GM19452 (cell line): ENCODE measurements around the gene FNDC11.

Source experiments
- ATAC-seq: cut with Tn5 transposase; IDR thresholded peaks from one replicate; pipeline ENCODE4 v1.9.1; 2021; ENCODE audit not compliant: unreplicated experiment

The FNDC11 gene

GRCh38 chr20:63578224-63579016, 24.5 kb downstream of the FNDC11 start:
- no peak for ATAC-seq

GRCh38 chr20:63579017-63579694, 25.2 kb downstream of the FNDC11 start:
- no peak for ATAC-seq

DNA sequence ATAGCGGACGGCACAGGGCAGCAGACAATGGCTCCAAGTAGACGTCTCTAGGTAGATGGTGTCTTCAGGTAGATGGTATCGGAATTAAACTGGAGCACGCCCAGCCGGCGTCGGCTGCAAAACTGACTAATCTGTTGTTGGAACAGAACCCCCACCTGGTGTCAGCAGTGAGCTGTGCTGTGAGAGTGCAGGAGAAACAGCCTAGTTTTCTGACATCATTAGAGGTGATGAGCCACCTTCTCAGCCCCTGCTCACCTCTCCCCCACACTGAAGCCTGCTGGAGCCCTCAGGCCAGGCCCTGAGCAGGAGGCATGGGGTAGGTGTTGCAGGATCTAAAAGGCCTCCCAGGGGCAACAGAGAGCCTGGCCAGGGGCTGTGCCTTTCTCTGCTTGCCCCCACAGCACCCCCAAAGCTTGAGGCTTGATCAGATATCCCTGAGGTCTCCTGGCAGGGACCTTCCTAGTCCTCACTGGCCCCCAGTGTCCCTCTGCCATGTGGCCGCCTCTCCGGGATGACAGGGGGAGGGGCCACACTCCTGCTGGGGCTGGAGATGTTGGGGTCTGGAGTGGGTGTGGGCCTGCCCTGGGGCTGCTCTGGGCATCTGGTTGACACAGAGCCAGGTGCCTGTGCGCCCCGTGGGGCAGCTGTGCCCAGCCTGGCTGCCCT, 27.0 kb downstream of the FNDC11 start:
- no peak for ATAC-seq

- no peak for ATAC-seq
These were observed 28.6 kb downstream of the FNDC11 start for GRCh38 chr20:63582382-63583063.

DNA sequence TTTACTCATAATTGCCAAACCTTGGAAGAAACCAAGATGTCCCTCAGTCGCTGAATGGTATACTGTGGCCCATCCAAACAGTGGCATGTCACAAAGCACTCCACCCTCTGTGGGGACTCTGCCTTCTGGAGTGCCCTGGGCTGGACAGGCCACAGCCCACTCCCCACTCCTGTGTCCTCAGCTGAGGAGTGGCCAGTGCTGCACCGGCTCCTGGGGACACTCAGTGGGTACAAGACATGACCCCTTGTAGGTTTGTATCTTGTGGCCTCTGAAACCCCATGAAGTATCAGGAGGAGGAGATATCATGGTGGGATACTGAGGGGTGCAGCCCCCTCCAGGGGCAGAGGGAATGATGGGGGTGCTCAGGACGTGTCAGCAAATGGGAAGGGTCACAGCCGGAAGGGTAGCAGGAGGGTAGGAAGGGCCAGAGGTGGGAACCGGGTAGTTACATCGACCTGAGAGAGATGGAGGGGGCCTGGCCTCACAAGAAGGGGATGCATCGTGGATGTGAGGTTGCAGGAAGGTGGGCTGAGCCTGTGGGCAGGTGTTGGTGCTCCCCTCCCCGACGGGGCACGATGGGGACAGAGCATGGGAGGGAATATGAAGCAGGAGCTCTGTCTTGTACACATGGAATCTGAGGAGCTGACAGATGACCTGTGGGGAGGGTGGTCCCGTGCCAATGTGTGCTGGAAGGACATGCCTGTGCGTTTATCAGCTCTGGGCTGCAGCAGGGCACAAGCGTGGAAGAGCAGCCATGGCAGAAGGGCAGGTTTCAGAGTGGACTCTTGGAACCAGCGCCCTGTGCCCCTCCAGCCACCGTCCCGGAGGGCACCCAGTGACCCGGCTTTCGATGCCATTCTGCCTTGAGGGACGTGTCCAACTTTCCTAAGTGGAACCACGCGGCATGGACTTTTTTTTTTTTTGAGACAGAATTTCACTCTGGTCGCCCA, 31.9 kb downstream of the FNDC11 start:
- no peak for ATAC-seq

GRCh38 chr20:63586797-63587196, 32.8 kb downstream of the FNDC11 start:
- ATAC-seq = no peak

GRCh38 chr20:63587256-63587655, 33.3 kb downstream of the FNDC11 start:
- no peak for ATAC-seq

DNA sequence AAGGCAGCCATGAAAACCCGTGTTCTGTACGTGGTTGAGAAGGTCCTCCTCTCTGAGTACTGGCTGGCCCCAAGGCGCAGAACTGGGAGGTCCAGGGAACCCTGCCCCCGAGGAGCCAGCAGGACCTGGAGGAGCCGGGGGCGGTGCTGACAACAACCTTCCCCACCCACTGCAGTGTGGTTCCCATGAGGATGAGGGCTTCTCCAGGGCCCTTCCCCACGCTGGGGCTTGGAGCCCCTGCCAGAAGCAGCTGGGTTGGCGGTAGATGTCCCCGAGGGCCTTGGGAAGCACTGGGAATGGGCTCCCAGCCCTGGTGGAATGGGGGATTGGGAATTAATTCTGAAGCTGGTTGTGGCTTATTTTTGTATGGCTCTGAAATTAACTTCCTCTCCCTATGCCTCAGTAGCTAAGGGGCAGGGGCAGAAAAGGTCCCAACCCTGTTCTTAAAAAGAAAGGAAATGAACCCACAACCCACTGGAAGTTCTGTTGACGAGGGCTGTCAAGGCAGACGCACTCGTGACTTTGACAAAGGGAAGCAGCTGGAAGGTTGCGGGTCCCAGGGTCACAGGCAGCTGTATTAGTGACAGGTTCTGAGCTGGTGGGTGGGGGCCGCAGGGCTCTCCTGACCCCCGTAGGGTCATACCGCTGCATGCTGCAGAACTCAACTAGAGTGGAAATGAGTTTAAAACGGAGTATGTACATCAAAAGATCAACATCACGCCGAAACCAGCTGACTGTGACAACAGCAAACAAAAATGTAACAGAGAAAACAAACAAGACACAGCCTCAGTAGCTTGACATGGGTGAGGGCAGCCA, 34.0 kb downstream of the FNDC11 start:
- no peak for ATAC-seq

DNA sequence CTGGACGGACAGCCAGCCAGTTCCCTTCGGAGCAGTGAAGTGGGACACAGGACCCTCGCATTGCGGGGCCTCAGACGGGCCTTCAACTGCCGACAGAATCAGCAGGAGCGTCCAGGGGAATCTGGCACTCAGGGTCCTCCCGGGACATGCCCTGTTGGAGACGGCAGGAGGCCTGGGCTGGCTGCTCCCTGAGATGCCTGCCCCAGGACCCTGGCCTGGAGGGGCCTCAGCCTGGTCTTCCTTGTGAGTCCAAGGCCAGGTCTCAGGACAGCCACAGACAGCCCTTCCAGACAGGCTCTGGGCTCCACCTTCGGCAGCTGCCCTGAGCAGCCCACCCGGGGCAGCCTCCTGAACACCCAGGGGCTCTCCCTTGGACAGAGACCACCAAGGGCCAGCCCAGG, 34.7 kb downstream of the FNDC11 start:
- no peak for ATAC-seq

DNA sequence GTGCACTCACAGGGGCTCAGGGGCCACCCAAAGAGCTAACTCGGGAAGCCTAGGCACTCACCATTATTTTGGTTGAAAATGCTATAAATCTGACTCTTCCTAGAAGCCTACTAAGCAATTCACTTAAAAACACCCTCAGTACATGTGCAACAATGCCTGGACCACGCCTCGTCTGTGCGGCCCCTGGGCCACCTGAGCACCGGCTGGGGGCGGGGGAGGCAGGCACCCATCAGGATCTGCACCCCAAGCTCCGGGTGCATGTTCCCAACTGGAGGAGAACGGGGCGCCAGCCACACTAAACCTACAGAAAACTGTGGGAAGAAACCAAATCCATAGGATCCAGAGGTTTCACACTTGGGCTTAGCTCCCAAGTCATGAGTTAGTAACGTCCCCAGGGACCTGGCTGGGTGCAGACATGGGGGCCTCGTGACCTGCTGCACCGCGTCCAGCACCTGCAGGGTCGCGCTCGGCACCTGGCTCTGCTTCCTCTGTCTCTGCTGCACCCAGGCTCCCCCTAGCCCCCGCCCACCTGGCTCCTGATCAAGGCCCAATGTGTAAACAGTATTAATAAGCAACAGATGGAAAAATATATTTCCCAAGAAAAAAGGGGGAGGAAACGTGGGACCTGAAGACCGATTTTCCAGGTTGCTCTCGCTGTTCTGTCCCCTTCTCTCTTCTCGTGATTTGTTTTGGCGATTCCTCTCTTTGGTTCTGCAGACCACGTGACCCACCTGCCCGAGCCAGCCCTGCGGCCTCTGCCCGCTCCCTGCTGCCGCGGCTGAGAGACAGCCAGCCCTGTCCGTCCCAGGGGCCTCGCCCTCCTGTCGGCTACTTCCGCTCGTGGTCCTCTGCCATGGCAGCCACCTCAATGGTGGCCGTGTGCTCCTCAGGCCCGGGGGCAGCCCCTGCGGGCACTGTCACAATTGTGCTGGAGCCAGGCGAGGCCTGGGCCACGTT, 35.6 kb downstream of the FNDC11 start:
- ATAC-seq = no peak

- no peak for ATAC-seq
These were observed 36.5 kb downstream of the FNDC11 start for GRCh38 chr20:63590218-63591146.

DNA sequence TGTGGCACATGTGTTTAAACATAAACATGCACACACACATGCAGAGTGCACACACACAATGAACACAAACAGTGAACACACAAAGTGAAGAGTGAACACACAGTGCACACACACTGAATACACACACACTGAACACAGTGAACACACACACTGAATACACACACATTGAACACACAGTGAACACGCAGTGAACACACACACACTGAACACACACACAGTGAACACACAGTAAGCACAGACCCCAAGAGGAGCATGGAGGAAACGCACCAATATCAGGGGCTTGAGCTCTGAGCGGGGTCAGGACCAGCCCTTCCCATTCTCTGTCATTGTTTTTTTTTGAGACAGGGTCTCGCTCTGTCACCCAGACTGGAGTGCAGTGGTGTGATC, 37.2 kb downstream of the FNDC11 start:
- ATAC-seq = no peak

GRCh38 chr20:63591786-63592355, 37.9 kb downstream of the FNDC11 start:
- no peak for ATAC-seq

DNA sequence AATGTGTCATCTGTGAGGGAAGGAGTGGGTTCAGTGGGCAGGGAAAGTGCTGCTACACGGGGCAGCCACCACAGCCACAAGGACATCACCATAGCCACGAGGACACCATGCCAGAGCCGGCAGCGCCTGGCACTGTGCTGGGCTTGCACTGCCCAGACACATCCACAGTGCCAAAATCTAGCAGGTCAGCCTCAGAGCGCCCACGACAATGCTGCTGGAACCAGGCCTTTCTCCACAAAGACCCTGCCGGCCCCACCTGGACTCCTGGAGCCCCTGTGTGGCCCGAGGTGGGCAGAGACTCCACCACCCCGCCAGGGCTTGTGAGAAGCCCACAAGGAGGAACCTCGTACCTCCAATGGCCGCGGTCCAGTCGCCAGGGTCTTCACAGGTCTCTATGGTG, 38.7 kb downstream of the FNDC11 start:
- ATAC-seq = no peak

- ATAC-seq = no peak
These were observed 40.1 kb downstream of the FNDC11 start for GRCh38 chr20:63594043-63594561.

DNA sequence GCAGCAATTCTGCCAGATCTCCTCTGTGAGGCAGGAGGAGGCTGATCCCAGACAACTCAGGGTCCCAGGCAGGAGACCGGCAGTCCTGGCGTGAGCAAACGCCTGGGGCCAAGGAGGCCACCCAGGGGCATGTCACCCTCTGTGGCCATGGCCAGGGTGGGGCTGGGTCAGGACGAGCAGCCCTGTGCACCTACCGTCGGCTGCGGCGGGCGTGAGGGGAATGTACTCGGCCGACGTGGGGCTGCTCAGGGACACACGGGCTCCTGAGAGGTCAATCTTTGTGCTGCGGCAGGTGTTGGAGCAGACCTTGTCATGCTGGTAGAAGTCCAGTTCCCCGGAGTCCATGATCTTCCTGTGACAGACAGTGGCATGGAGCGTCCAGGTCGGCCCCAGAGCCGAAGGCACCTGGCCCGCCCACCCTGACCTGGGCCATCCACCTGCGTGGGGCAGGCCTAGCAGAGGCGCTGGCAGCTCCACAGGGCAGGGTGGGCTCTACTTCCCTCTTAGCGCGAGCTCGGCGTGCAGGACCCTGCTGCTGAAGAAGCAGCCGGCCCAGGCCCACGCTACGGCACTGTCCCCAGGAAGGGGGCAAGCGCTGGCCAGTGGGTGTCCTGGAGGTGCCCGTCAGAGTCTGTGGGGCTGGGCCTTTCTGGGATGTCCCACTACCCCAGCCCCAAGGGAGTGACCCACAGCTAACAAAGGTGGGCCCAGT, 41.6 kb downstream of the FNDC11 start:
- no peak for ATAC-seq
